ENCODE measurements around the gene SLC12A7.

The SLC12A7 gene

DNA sequence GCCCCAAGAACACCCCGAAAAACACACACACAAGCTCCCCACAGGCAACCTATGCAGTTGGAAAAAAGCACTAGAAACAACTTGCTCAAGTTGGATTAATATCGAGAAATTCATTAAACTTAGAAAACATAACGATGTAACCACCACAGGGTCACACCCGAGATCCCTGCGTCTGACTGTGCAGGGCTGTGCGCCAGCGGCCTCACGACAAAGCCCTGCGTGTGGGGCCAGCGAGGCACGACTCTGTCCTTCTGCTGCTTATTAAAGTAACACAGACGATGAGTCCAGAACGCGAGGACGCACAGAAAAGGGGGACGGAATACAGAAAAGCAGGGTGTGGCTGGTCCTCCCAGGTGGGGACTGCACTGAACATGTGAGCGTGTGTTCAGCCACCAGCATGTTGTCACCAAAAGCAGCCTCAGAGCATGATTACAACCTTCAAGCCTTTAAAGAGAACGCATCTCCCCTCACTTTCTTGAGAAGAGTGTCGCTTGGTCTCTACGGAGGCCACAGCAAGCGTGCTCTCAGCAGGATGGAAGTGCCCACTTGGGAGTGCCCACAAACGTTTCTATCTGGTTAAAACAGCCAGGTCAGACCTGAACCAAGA lies 14.4 kb downstream of the SLC12A7 start:
- DNase-seq (ENCODE audit: insufficient read length), result no peak
- FAIRE-seq, result no peak
- TF ChIP-seq POLR2A (IDR thresholded peaks at IDR 0.05; ENCODE audit: low read depth, low read length), result no peak

DNA sequence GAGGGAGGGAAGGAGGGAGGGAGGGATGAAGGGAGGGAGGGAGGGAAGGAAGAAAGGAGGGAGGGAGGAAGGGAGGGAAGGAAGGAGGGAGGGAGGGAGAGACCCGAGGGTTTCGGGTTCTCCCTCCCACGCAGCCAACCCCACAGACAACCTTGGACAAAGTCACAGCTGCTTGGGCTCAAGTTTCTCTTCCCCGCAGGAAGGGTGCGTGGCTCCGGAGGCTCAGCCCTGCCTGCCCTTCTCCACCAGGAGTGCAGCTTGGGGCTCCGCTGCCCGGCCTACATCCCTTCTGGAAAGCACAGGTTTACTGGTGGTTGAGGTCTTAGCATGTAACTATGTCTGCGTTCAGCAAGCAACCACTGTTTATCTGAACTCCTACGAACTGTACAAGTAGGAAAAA lies 15.0 kb downstream of the SLC12A7 start:
- TF ChIP-seq POLR2AphosphoS5 (IDR thresholded peaks at IDR 0.05; ENCODE audit: low read depth, low read length), result no peak
- TF ChIP-seq TAF1 (IDR thresholded peaks at IDR 0.05; ENCODE audit: borderline replicate concordance, low read depth, low read length), result no peak
- FAIRE-seq (no peak), DNase-seq (ENCODE audit: insufficient read length) (no peak)

DNA sequence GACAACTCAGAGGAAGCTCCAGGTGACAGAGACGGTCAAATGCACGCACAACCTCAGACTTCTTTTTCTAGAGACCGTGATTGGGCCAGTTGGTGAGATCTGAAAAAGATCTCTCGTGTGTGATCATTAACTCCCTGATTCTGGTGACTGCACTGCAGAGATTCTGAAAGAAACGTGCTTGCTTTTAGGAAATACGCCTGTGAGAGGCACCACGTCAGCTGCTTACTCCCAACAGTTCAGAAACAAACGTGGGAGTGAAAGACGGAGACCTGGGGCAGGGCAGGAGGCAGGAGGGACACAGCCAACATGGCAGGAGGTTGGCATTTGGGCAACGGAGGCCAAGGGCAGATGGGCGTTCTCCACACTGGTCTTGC lies 15.9 kb downstream of the SLC12A7 start:
- FAIRE-seq, result no peak
- DNase-seq (ENCODE audit: insufficient read length), result no peak

DNA sequence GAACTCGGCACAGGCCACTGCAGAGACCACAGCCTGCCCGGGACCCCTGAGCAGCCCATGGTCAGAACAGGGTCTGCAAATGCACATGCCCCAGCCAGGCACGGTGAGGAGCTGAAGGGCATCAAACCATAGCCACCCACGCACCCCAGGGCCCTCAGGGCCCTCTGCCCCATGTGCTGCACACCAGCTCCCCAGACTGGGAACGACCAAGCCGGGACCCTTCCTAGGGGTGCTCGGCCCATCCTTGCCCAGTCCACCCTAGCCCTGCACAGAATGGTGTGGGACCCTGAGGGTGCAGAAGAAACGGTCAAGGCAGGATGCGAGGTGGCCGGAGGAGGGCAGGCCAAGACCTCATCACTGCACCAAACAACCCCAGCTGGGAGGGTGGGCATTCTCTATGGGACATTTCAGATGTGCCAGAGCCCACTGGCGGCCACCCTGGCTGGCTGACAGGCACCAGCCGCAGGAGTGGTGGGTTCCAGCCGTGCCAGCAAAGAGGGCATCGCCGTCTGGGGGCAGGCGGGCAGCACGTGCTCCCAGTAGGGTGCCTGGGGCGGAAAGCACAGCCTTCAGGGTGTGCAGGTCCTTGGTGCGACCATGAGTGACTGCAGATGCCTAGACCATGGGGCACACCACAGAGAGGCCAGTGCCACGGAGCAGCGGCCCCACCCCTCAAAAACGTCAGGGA lies 16.4 kb downstream of the SLC12A7 start:
- DNase-seq (ENCODE audit: insufficient read length), result no peak
- TF ChIP-seq POLR2AphosphoS5 (IDR thresholded peaks at IDR 0.05; ENCODE audit: low read depth, low read length), result no peak
- no peak for TF ChIP-seq TAF1 (IDR thresholded peaks at IDR 0.05; ENCODE audit: borderline replicate concordance, low read depth, low read length)
- TF ChIP-seq POLR2A (IDR thresholded peaks at IDR 0.05; ENCODE audit: low read depth, low read length), result no peak
- no peak for FAIRE-seq

More for the DNA sequence above, 15.9 kb downstream of the SLC12A7 start:
- TF ChIP-seq POLR2A (IDR thresholded peaks at IDR 0.05; ENCODE audit: low read depth, low read length) (no peak), TAF1 (IDR thresholded peaks at IDR 0.05; ENCODE audit: borderline replicate concordance, low read depth, low read length) (no peak), POLR2AphosphoS5 (IDR thresholded peaks at IDR 0.05; ENCODE audit: low read depth, low read length) (no peak)

DNA sequence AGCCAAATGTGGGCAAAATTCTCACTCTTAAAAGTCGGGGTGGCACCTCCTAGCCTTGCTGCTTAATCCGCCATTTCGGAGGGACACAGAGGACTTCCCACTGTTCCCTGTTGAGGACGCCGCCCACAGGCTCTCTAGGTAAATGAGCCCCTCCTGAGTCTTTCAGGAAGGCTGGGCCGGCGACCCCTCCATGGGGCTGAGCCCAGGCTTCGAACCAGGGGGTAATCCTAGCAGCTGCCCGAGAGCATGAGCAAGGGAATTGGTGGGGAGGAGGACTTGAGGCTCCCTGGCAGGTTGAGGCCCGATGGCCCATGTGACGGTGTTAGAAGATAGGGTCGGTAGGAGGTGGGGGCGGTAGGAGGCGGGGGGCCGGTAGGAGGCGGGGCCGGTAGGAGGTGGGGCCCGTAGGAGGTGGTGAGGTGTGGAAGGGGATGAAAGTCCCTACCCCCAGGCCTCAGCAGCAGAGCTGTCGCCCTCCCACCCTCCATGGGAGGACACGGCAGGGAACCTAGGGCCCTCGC lies 17.1 kb downstream of the SLC12A7 start:
- FAIRE-seq (no peak), DNase-seq (ENCODE audit: insufficient read length) (no peak)
- TF ChIP-seq POLR2A (IDR thresholded peaks at IDR 0.05; ENCODE audit: low read depth, low read length), result no peak
- no peak for TF ChIP-seq TAF1 (IDR thresholded peaks at IDR 0.05; ENCODE audit: borderline replicate concordance, low read depth, low read length)
- TF ChIP-seq POLR2AphosphoS5 (IDR thresholded peaks at IDR 0.05; ENCODE audit: low read depth, low read length), result no peak

DNA sequence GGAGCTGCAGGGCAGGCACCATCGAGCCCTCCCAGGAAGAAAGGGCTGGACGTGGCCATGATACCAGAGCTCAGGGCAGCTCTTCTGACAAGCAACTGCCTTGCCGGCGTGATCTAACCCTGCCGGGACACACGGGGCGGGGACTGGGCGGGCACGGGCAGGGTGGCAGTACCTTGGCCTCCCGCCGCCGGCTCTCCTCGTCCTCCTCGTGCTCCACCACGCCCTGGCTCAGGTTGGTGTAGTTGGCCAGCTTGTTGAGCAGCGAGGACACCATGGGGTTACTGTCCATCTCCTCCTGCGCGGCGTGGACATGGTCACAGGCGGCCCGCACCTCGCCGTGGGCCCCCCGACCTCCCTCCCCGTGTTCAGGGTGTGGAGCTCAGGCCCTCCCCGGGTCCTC lies 18.5 kb downstream of the SLC12A7 start:
- FAIRE-seq (no peak), DNase-seq (ENCODE audit: insufficient read length) (no peak)
- no peak for TF ChIP-seq TAF1 (IDR thresholded peaks at IDR 0.05; ENCODE audit: borderline replicate concordance, low read depth, low read length)
- no peak for TF ChIP-seq POLR2AphosphoS5 (IDR thresholded peaks at IDR 0.05; ENCODE audit: low read depth, low read length)
- no peak for TF ChIP-seq POLR2A (IDR thresholded peaks at IDR 0.05; ENCODE audit: low read depth, low read length)

DNA sequence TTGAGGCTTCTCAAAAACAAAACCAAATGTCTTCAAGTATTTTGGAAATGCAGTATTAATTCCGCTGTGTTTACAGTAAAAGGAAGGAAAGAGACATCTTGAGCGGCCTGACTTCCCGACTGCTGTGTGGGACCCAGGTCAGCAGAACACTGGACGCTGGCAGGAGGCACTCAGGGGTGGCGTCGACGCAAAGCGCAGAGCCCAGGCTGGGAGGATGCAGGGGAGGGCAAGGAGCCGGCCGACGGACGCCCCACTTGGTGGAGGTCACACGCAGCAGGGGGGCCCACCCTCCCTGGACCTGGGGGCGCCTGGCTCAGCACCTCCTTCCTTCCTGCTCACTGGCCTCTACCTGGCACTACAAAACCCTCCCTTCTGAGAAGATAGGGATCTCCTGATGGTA lies 19.7 kb downstream of the SLC12A7 start:
- FAIRE-seq (no peak), DNase-seq (ENCODE audit: insufficient read length) (no peak)
- no peak for TF ChIP-seq POLR2A (IDR thresholded peaks at IDR 0.05; ENCODE audit: low read depth, low read length)
- TF ChIP-seq TAF1 (IDR thresholded peaks at IDR 0.05; ENCODE audit: borderline replicate concordance, low read depth, low read length), result no peak

DNA sequence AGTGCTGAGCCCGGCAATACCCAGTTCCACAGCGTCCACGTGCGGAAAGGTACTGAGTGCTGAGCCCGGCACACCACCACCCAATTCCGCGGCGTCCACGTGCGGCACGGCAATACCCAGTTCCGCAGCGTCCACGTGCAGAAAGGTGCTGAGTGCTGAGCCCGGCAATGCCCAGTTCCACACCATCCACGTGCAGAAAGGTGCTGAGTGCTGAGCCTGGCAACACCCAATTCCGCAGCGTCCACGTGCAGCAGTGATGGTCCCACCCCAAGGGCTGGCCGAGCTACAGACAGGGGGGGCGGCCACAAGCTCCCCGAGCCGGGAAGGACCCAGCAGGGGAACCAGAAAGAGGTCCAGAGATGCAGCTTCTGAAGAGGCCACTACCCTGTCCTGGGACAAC lies 20.2 kb downstream of the SLC12A7 start:
- DNase-seq (ENCODE audit: insufficient read length), result no peak
- TF ChIP-seq POLR2AphosphoS5 (IDR thresholded peaks at IDR 0.05; ENCODE audit: low read depth, low read length) (no peak), TAF1 (IDR thresholded peaks at IDR 0.05; ENCODE audit: borderline replicate concordance, low read depth, low read length) (no peak), POLR2A (IDR thresholded peaks at IDR 0.05; ENCODE audit: low read depth, low read length) (no peak)
- FAIRE-seq, result no peak

DNA sequence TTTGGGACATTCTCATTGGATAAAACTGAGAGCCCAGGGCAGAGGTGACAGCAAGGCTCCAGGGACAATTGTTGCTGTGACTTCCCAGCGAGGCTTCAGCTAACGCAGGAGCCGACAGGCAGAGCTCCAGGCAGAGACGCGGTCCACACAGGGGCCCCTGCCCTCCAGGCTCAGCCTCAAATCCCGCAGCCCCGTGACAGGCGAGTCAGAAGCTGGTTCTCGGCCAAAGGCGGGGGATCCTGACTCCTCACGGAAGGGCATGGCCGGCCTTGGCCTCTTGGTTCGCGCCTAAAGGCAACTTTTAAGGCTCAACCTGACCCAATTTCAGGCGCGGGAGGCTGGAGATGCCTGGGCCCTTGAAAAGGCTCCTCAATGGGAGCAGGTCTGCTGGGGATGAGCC lies 21.3 kb downstream of the SLC12A7 start:
- TF ChIP-seq POLR2AphosphoS5 (IDR thresholded peaks at IDR 0.05; ENCODE audit: low read depth, low read length), result no peak
- TF ChIP-seq POLR2A (IDR thresholded peaks at IDR 0.05; ENCODE audit: low read depth, low read length), result no peak
- no peak for TF ChIP-seq TAF1 (IDR thresholded peaks at IDR 0.05; ENCODE audit: borderline replicate concordance, low read depth, low read length)
- FAIRE-seq, result no peak

DNA sequence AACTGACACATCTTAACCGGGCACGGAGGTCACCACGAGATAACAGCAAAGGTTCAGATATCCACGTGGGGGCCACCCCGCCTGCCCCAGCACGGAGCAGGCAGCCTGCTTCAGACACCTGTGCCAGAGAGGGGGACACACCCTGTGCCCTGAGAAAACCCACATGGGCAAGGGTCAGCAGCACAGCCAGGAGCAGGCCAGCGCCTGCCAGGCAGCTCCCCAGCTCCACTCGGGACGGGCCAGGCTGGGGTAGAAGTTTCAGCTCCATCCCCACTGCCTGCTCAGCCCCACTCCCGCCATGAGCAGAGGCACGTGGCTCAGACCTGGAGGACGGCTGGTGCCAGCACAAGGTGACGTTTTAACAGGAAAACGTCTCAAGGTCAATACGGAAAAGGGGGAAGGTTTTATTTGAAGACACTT lies 22.2 kb downstream of the SLC12A7 start:
- DNase-seq (ENCODE audit: insufficient read length) (no peak), FAIRE-seq (no peak)
- TF ChIP-seq POLR2A (IDR thresholded peaks at IDR 0.05; ENCODE audit: low read depth, low read length) (no peak), TAF1 (IDR thresholded peaks at IDR 0.05; ENCODE audit: borderline replicate concordance, low read depth, low read length) (no peak)

More for the DNA sequence above, 21.3 kb downstream of the SLC12A7 start:
- DNase-seq (ENCODE audit: insufficient read length), result no peak

DNA sequence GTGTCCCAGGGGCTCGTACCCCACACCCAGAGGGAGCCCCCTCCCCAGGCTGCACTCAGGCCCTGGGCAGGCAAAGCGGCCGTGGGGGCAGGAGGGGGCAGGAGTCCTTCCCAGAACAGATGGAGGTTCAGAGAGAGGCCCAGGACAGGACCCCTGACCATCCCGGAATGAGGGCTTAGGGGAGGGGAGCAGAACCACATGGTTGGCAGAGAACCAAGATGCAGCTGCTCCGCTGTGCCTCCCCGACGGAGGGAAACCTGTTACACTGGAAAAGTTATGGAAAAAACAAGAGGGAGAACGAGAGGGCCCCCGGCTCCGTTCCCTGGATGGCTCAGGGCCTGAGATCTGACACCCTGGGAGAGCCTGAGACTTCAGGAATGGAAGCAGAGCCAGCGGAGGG lies 22.7 kb downstream of the SLC12A7 start:
- FAIRE-seq, result no peak
- TF ChIP-seq POLR2A (IDR thresholded peaks at IDR 0.05; ENCODE audit: low read depth, low read length) (no peak), TAF1 (IDR thresholded peaks at IDR 0.05; ENCODE audit: borderline replicate concordance, low read depth, low read length) (no peak), POLR2AphosphoS5 (IDR thresholded peaks at IDR 0.05; ENCODE audit: low read depth, low read length) (no peak)
- no peak for DNase-seq (ENCODE audit: insufficient read length)

DNA sequence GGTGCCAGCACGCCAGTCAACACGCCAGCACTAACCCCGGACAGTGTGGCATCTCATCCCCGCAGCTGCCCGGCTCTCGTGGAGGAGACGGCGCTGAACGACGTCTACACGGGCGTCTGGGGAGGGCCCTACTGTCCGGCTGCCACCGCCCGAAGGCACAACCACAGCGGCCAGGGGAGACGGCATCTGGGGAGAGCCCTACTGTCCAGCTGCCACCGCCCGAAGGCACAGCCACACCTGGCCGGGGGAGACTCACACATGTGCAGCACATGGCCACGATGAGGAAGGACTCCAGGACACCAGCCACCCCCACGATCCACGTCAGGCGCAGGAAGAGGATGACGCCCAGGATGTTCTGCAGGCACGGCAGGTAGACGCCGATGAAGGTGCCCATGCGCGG lies 23.1 kb downstream of the SLC12A7 start:
- TF ChIP-seq TAF1 (IDR thresholded peaks at IDR 0.05; ENCODE audit: borderline replicate concordance, low read depth, low read length), result no peak
- TF ChIP-seq POLR2A (IDR thresholded peaks at IDR 0.05; ENCODE audit: low read depth, low read length), result no peak
- TF ChIP-seq POLR2AphosphoS5 (IDR thresholded peaks at IDR 0.05; ENCODE audit: low read depth, low read length), result no peak
- DNase-seq (ENCODE audit: insufficient read length), result no peak
- FAIRE-seq, result no peak
